Lower lobe of right lung (tissue), 2 donors: Measurements from ENCODE around the gene ALDH1A1. TPM values are rescaled to one million over a fixed set of nuclear protein-coding genes. Genes with fewer than 3 reads are reported as not detected.

ENCODE experiments used
- ATAC-seq, 2 donors: fragments of 200-7000 bp; cut with Tn5 transposase; one replicate each; pipeline ENCODE4 v1.9.1; 2020 to 2022; ENCODE audit warnings: mild to moderate bottlenecking in 2 of 2, moderate library complexity in 2 of 2
- DNase-seq: peaks from one replicate; pipeline ENCODE4 v3.0.0-alpha.2; 2020
- H3K27ac ChIP-seq: fragments of 200-600 bp; one replicate; pipeline ENCODE4 v1.8.0; 2022
- H3K27me3 ChIP-seq: fragments of 200-600 bp; one replicate; pipeline ENCODE4 v1.8.0; 2022; ENCODE audit warnings: low read depth
- H3K36me3 ChIP-seq: fragments of 200-600 bp; one replicate; pipeline ENCODE4 v1.8.0; 2022; ENCODE audit warnings: mild to moderate bottlenecking
- H3K4me1 ChIP-seq: fragments of 200-600 bp; one replicate; pipeline ENCODE4 v1.8.0; 2022
- H3K4me3 ChIP-seq: fragments of 200-600 bp; one replicate; pipeline ENCODE4 v1.8.0; 2022; ENCODE audit warnings: mild to moderate bottlenecking
- H3K9me3 ChIP-seq: fragments of 200-600 bp; one replicate; pipeline ENCODE4 v1.8.0; 2022
- intact Hi-C: fragments of 100-400 bp; cut with DNase I; formaldehyde crosslinking; loops from one replicate; pipeline ENCODE4 v1.11.0; 2022
- total RNA-seq: library from RNA; stranded (reverse); fragmentation: NEBNext Ultra II Directional; extraction: Animal tissue kit (Norgen Biotek cat#: 25700); gene quantifications from one replicate; pipeline ENCODE4 v1.2.1, GENCODE V29; 2021
- TF ChIP-seq, protein P1 (sequence below): fragments of 200-600 bp; IDR thresholded peaks from one replicate; pipeline ENCODE4 v1.8.0; 2022; ENCODE audit warnings: antibody characterized with exemption, mild to moderate bottlenecking
- donor health status: DM: no; HTN: yes; CAD: no; lungs with severe emphysema.

Gene ALDH1A1
- total RNA-seq, 1 donor from 2014 or later: 238 TPM

DNA sequence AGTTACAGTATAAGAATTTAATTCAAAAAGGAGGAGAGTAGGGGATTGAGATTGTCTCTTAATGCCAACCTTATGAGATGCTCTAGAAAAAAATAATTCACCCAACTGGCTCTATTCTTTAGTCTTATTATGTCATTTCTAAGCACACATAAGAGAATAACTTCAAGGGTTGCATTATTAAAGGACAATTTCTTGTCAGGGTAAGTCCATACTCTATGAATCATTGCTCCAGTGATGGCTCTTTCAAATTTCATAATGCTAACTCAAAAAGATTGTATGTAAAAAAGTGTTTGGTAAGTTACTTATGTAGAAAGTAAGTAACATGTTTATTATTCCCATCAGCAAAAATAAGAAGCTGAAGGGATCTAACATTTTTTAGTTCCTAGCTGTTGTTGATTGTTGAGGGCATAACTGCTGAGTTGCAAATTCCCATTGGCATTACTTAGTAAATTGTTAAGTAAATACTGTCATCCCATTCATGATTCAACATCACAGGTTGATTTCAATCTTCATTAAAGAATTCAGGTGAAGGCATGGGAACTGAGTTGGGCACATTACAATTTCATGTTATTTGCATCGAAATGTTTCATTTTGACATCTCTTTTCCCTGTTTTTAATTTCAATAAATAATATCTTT, 28.6 kb downstream of the ALDH1A1 start:
- H3K27ac ChIP-seq: no peak overlapping the region
- ATAC-seq (no peak), DNase-seq (no peak)

DNA sequence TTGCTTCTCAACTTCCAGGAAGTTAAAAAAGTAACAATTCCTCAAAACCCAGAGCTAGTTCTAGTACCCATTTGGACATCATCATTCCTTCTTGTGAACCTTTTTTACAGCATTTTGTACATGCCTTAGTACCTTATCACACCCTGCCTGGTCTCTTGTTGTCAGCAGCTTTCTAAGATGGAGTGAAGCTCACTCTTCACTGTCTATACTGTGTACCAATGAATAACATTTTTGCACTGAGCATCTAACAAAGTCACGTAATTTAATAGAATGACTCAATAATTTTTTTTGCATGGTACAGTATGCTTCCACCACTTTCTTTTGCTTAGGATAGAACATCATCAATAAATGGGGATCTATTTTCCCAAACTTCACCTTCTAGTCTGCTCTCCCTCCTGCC, 29.8 kb downstream of the ALDH1A1 start:
- Histone ChIP-seq H3K4me3 (no peak overlapping the region), H3K4me1 (peaks cover 16% of the 10 kb centered on the region), H3K9me3 (no peaks in the 10 kb centered on the region), H3K27me3 (no peaks in the 10 kb centered on the region), H3K36me3 (peaks cover 62% of the 10 kb centered on the region), H3K27ac (no peak overlapping the region)
- no peak for DNase-seq
- intact Hi-C loops: no loop called here
- ATAC-seq: no peak
- TF ChIP-seq, protein P1, sequence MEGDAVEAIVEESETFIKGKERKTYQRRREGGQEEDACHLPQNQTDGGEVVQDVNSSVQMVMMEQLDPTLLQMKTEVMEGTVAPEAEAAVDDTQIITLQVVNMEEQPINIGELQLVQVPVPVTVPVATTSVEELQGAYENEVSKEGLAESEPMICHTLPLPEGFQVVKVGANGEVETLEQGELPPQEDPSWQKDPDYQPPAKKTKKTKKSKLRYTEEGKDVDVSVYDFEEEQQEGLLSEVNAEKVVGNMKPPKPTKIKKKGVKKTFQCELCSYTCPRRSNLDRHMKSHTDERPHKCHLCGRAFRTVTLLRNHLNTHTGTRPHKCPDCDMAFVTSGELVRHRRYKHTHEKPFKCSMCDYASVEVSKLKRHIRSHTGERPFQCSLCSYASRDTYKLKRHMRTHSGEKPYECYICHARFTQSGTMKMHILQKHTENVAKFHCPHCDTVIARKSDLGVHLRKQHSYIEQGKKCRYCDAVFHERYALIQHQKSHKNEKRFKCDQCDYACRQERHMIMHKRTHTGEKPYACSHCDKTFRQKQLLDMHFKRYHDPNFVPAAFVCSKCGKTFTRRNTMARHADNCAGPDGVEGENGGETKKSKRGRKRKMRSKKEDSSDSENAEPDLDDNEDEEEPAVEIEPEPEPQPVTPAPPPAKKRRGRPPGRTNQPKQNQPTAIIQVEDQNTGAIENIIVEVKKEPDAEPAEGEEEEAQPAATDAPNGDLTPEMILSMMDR: no peak

More for the DNA sequence above, 28.6 kb downstream of the ALDH1A1 start:
- H3K9me3 ChIP-seq: no peaks in the 10 kb centered on the region
- TF ChIP-seq, protein P1: no peak
- intact Hi-C loops: no loop called here
- no peak overlapping the region for H3K4me3 ChIP-seq
- peaks cover 11% of the 10 kb centered on the region for H3K4me1 ChIP-seq
- no peaks in the 10 kb centered on the region for H3K27me3 ChIP-seq
- H3K36me3 ChIP-seq: peaks cover 70% of the 10 kb centered on the region

DNA sequence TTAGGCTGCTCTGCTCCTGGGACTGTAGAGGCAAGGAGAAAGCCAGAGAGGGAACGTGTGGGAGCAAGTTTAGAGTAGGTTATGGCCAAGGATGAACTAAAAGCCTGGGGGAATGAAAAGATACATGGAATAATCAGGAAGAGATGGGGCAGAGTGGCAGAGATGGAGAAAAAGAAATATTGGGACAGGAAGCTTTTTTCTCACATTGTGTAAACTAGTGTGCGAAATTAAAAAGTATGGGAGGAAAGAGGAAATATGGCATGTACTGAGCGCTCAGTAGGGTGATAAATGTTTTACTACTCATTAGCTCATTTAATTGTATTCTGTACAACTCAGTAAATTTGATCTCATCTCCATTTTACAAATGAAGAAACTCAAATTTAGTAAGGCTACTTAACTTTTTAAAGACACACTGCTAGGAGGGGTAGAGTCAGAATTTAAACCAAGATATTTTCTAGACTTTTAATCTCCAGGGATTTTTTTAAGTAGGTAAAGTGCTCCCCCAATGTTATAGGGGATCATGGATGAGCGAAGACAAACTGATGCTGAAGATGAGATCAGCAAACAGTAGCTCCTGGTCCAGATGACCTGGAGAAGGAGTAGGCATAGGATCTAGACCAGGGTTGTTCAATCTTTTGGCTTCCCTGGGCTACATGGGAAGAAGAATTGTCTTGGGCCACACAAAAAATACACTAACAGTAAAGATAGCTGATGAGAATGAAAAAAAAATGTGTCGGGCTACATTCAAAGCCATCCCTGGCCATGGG, 30.8 kb downstream of the ALDH1A1 start:
- ATAC-seq (no peak), DNase-seq (no peak)
- peaks cover 59% of the 10 kb centered on the region for H3K36me3 ChIP-seq
- H3K27me3 ChIP-seq: no peaks in the 10 kb centered on the region
- no peaks in the 10 kb centered on the region for H3K9me3 ChIP-seq
- no peak overlapping the region for H3K27ac ChIP-seq
- H3K4me1 ChIP-seq: peaks cover 16% of the 10 kb centered on the region
- no peak overlapping the region for H3K4me3 ChIP-seq
- intact Hi-C loops: no loop called here
- TF ChIP-seq, protein P1: no peak

DNA sequence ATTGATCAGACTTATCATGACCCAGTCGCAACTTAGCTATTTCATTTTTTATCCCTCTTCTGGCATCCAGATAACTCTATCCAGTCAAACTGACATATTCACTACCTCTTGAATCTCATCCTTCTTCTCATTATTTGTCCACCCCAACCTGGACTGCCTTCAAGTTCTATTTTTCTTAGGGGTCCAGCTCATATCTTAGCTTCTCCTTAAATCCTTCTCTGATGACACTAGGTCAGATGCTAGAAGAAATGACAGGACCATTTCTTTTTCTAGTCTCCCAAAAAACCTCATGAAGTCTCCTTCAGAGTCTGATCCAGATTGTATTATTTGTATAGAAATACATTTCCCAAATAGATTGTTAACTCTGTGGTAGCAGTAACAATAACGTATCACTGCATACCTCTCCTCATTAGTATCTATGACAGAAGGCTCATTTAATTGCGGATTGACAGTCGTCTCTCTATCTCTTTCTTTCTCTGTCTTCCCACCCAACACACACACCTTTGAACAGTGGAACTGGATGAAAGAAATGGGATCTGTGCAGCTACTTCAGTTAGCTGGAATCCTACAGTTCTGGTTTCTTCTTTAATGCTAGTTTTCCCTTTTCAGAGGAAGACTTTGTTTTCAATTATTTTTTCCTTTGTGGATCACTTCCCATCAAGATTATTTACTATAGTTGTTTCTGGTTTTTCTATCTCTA, 33.5 kb downstream of the ALDH1A1 start:
- H3K27me3 ChIP-seq: no peaks in the 10 kb centered on the region
- peaks cover 5% of the 10 kb centered on the region for H3K4me1 ChIP-seq
- TF ChIP-seq, protein P1: no peak
- H3K36me3 ChIP-seq: peaks cover 53% of the 10 kb centered on the region
- ATAC-seq (no peak), DNase-seq (no peak)
- H3K4me3 ChIP-seq: no peak overlapping the region
- no peak overlapping the region for H3K27ac ChIP-seq
- no peaks in the 10 kb centered on the region for H3K9me3 ChIP-seq
- intact Hi-C loops: no loop called here

DNA sequence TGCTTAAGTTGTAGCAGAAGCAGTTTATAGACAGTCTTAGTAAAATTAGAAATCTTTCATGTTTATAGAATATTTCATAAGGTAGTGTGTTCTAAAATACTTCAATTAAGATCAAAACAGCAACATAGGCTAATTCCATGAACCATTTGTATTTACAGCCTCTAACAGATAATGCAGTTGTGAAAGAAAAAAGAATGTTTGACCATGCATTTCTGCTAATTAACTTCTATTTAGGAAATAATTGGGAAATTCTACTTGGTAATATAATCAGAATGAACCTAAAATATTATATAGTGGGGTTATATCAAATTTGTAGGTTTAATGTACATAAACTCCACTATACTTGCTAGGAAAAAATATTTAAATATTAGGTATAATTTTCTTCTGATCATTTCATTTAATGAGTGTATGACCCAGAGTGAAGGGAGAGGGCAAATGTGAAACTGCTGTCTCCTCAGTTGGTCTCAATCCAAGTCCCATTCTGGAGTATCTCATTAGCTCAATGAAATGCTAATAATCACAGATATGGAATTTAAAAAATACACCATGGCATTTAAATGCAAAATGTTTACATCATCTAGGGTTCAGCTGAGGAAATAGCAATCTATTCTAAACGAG, 34.9 kb downstream of the ALDH1A1 start:
- TF ChIP-seq, protein P1: no peak
- no peak for ATAC-seq
- Histone ChIP-seq H3K27me3 (no peaks in the 10 kb centered on the region), H3K36me3 (peaks cover 39% of the 10 kb centered on the region), H3K9me3 (no peaks in the 10 kb centered on the region), H3K4me3 (no peak overlapping the region), H3K4me1 (peaks cover 5% of the 10 kb centered on the region), H3K27ac (no peak overlapping the region)
- intact Hi-C loops: no loop called here
- DNase-seq: no peak
